ENCODE data around the gene PRR20D. TPM values are rescaled to one million over a fixed set of nuclear protein-coding genes. Genes with fewer than 3 reads are reported as not detected.
"Not testable (repeated sequence)": the region's sequence is repeated elsewhere in the genome, so short reads cannot be mapped to it uniquely, and the experiment has no call there.

The PRR20D gene
- total RNA-seq, 4 donors from 2014 or later: not detected

- 78 to 89% methylated on average over 3 to 4 of the region's 4 CpGs for WGBS, 2 donors (ENCODE audit: low coverage in 1 of 2)
- Histone ChIP-seq H3K27me3 (no peaks in the 10 kb centered on the region), H3K27ac (no peak overlapping the region), H3K9me3 (no peaks in the 10 kb centered on the region), H3K4me3 (no peak overlapping the region), H3K36me3 (no peaks in the 10 kb centered on the region), H3K4me1 (no peaks in the 10 kb centered on the region)
- TF ChIP-seq CTCF (IDR thresholded peaks at IDR 0.05) (no peak), POLR2AphosphoS5 (IDR thresholded peaks at IDR 0.05) (no peak), POLR2A (IDR thresholded peaks at IDR 0.05) (no peak), EP300 (IDR thresholded peaks at IDR 0.05) (no peak)
- no peak for ATAC-seq
These were observed 22.8 kb upstream of the PRR20D start for GRCh38 chr13:57137585-57137984.

- ATAC-seq: no peak
- no peak for TF ChIP-seq CTCF (IDR thresholded peaks at IDR 0.05)
- no peak for TF ChIP-seq POLR2AphosphoS5 (IDR thresholded peaks at IDR 0.05)
- no peak for TF ChIP-seq EP300 (IDR thresholded peaks at IDR 0.05)
- no peak for TF ChIP-seq POLR2A (IDR thresholded peaks at IDR 0.05)
- no peak overlapping the region for H3K27ac ChIP-seq
- H3K27me3 ChIP-seq: no peaks in the 10 kb centered on the region
- no peaks in the 10 kb centered on the region for H3K4me1 ChIP-seq
- 93 to 96% methylated on average over 2 to 3 of the region's 5 CpGs for whole genome bisulfite sequencing, 2 donors (ENCODE audit: low coverage in 1 of 2)
- H3K36me3 ChIP-seq: no peaks in the 10 kb centered on the region
- no peak overlapping the region for H3K4me3 ChIP-seq
- H3K9me3 ChIP-seq: no peaks in the 10 kb centered on the region
These were observed 21.4 kb upstream of the PRR20D start for GRCh38 chr13:57138988-57139387.

- not testable (repeated sequence) for H3K27me3 ChIP-seq, H3K27ac ChIP-seq, H3K36me3 ChIP-seq, H3K9me3 ChIP-seq, ATAC-seq, H3K4me3 ChIP-seq, H3K4me1 ChIP-seq
- WGBS, 2 donors (ENCODE audit: low coverage in 1 of 2): no CpG with 5 or more reads among the region's 18 CpGs
These were observed 20.7 kb upstream of the PRR20D start for GRCh38 chr13:57139781-57140180.

- H3K27me3 ChIP-seq, H3K4me1 ChIP-seq, H3K4me3 ChIP-seq, H3K36me3 ChIP-seq, H3K9me3 ChIP-seq, ATAC-seq, H3K27ac ChIP-seq: not testable (repeated sequence)
- WGBS, 2 donors (ENCODE audit: low coverage in 1 of 2): no CpG with 5 or more reads among the region's 34 CpGs
These were observed 20.0 kb upstream of the PRR20D start, which contains the start of gene PRR20A for GRCh38 chr13:57140235-57140968. Gene PRR20A, plus strand, starts transcription at chr13:57140918. Its CDS starts 387 bp downstream, at chr13:57141305.

GRCh38 chr13:57147188-57147587, 13.2 kb upstream of the PRR20D start, which contains the start of gene PRR20B:
Gene PRR20B, plus strand, starts transcription at chr13:57147488. Its CDS starts 387 bp downstream, at chr13:57147875.
- not testable (repeated sequence) for H3K9me3 ChIP-seq, ATAC-seq, H3K36me3 ChIP-seq, H3K27me3 ChIP-seq, H3K27ac ChIP-seq, H3K4me1 ChIP-seq, H3K4me3 ChIP-seq
- no CpG with 5 or more reads among the region's 22 CpGs for WGBS, 2 donors (ENCODE audit: low coverage in 1 of 2)

- not testable (repeated sequence) for H3K27me3 ChIP-seq, H3K4me1 ChIP-seq, H3K9me3 ChIP-seq, H3K27ac ChIP-seq, ATAC-seq, H3K36me3 ChIP-seq, H3K4me3 ChIP-seq
- 94 to 95% methylated on average over 8 to 9 of the region's 14 CpGs for WGBS, 2 donors (ENCODE audit: low coverage in 1 of 2)
These were observed 12.3 kb upstream of the PRR20D start for GRCh38 chr13:57148106-57148505.

GRCh38 chr13:57153761-57154160, 6.7 kb upstream of the PRR20D start, which contains the start of gene PRR20C:
Gene PRR20C, plus strand, starts transcription at chr13:57154061. Its CDS starts 387 bp downstream, at chr13:57154448.
- H3K36me3 ChIP-seq, H3K4me3 ChIP-seq: not testable (repeated sequence)
- WGBS, 2 donors (ENCODE audit: low coverage in 1 of 2): no CpG with 5 or more reads among the region's 22 CpGs

GRCh38 chr13:57166897-57167296, 6.5 kb downstream of the PRR20D start, which contains the start of gene PRR20E:
Gene PRR20E, plus strand, starts transcription at chr13:57167197. Its CDS starts 387 bp downstream, at chr13:57167584.
- not testable (repeated sequence) for ATAC-seq, H3K36me3 ChIP-seq, H3K9me3 ChIP-seq, H3K4me3 ChIP-seq, H3K27ac ChIP-seq, H3K4me1 ChIP-seq, H3K27me3 ChIP-seq
- no CpG with 5 or more reads among the region's 22 CpGs for WGBS, 2 donors (ENCODE audit: low coverage in 1 of 2)

More at GRCh38 chr13:57153761-57154160, 6.7 kb upstream of the PRR20D start, which contains the start of gene PRR20C:
- H3K9me3 ChIP-seq, H3K27me3 ChIP-seq, H3K4me1 ChIP-seq, ATAC-seq, H3K27ac ChIP-seq: not testable (repeated sequence)
